Measurements from ENCODE around the gene SLC10A3. TPM values are rescaled to one million over a fixed set of nuclear protein-coding genes. Genes with fewer than 3 reads are reported as not detected.

SLC10A3 gene
- total and polyA plus RNA-seq, 3 donors from 2014 or later, result 22.4 to 26.5 (median 25.0) TPM

DNA sequence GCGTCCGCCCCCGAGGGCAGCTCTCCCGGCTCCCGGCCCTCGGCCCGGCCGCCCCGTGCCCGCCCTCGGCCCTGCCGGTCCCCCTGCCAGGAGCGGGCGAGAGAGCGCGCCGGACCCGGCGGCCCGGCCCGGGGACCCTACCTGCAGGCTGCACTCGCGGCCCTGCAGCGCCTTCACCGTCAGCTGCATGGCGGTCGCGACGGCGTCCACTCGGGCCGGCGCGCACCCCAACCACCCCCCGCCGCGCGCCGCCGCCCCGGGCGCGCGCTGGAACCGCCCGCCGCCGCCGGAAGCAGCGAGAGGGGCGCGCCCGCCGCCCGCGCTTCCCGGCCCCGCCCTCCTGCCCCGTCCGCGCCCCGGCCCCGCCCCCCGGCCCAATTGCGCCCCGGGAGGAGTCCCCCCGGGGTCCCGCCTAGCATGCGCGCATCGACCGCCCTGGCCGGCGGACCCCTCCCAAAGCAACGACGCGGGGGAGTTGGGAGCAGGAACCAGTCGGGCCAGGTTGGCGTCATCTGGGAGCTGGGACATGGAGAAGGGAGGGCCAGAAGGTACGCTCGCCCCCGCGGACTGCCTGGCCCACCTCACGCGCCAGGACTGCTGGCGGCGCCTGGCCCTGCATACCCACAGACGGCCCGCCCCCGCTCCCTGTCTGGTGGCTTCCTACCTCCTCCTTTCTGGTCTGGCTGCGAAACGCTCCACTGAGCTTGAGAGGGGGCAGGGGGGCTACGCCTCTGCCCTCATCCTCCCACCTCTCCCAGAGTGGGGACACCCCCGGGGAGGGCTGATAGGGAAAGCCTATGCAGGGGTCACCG is 3.8 kb downstream of the SLC10A3 start, which contains the start of gene UBL4A:
Gene UBL4A, minus strand, starts transcription at position 220 of the 812 bp plus-strand sequence. Its CDS starts 31 bp downstream, at position 189.
- Histone ChIP-seq H3K4me3 (peak within 1 kb of the TSS; percentile 53), H3K36me3 (ENCODE audit: low read depth, missing control alignments) (no peaks in the 10 kb centered on the region), H3K27ac (peak within 1 kb of the TSS in 1 of 2 donors; percentile 72), H3K9me3 (no peaks in the 10 kb centered on the region), H3K4me1 (peaks cover 7% of the 10 kb centered on the region), H3K27me3 (no peaks in the 10 kb centered on the region)
- TF ChIP-seq POLR2A (IDR thresholded peaks at IDR 0.05), result no peak
- TF ChIP-seq, protein P1, sequence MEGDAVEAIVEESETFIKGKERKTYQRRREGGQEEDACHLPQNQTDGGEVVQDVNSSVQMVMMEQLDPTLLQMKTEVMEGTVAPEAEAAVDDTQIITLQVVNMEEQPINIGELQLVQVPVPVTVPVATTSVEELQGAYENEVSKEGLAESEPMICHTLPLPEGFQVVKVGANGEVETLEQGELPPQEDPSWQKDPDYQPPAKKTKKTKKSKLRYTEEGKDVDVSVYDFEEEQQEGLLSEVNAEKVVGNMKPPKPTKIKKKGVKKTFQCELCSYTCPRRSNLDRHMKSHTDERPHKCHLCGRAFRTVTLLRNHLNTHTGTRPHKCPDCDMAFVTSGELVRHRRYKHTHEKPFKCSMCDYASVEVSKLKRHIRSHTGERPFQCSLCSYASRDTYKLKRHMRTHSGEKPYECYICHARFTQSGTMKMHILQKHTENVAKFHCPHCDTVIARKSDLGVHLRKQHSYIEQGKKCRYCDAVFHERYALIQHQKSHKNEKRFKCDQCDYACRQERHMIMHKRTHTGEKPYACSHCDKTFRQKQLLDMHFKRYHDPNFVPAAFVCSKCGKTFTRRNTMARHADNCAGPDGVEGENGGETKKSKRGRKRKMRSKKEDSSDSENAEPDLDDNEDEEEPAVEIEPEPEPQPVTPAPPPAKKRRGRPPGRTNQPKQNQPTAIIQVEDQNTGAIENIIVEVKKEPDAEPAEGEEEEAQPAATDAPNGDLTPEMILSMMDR (IDR thresholded peaks at IDR 0.05), result no peak
- intact Hi-C loops (cut with DNase I; ENCODE audit: low total_unique reads), result no loop called here
- peak; percentile 53 for DNase-seq
- WGBS, 2 donors, result 5% methylated on average over 5 of the region's 95 CpGs; no CpG with 5 or more reads in 1 of the 2 donors

DNA sequence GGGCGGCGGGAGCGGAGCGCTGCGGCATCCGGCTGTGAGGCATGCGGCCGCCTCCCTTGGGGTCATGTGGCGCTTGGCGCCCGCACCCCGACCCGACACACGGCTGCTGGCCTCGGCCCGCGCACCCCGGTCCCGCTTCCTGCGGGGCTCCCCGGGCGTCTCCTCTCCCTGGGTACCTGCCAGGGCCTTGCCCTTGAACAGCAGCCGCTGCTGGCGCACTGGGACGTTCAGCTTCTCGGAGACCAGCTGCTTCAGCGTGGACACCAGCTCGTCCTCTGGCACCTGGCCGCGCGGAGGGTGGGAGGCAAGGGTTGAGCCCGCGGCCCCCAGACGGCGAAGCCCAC is 4.4 kb downstream of the SLC10A3 start:
- H3K4me1 ChIP-seq, result peaks cover 7% of the 10 kb centered on the region
- DNase-seq, result peak; percentile 60
- no peaks in the 10 kb centered on the region for H3K9me3 ChIP-seq
- peak overlapping the region in 1 of 2 donors; percentile 72 for H3K27ac ChIP-seq
- intact Hi-C loops (cut with DNase I; ENCODE audit: low total_unique reads), result no loop called here
- H3K36me3 ChIP-seq (ENCODE audit: low read depth, missing control alignments), result no peaks in the 10 kb centered on the region
- TF ChIP-seq POLR2A (IDR thresholded peaks at IDR 0.05), result no peak
- TF ChIP-seq, protein P1 (IDR thresholded peaks at IDR 0.05), result no peak
- H3K4me3 ChIP-seq, result peak overlapping the region; percentile 44 to 53
- H3K27me3 ChIP-seq, result no peaks in the 10 kb centered on the region
- 1% methylated on average over 23 of the region's 35 CpGs; no CpG with 5 or more reads in 1 of the 2 donors for WGBS, 2 donors

DNA sequence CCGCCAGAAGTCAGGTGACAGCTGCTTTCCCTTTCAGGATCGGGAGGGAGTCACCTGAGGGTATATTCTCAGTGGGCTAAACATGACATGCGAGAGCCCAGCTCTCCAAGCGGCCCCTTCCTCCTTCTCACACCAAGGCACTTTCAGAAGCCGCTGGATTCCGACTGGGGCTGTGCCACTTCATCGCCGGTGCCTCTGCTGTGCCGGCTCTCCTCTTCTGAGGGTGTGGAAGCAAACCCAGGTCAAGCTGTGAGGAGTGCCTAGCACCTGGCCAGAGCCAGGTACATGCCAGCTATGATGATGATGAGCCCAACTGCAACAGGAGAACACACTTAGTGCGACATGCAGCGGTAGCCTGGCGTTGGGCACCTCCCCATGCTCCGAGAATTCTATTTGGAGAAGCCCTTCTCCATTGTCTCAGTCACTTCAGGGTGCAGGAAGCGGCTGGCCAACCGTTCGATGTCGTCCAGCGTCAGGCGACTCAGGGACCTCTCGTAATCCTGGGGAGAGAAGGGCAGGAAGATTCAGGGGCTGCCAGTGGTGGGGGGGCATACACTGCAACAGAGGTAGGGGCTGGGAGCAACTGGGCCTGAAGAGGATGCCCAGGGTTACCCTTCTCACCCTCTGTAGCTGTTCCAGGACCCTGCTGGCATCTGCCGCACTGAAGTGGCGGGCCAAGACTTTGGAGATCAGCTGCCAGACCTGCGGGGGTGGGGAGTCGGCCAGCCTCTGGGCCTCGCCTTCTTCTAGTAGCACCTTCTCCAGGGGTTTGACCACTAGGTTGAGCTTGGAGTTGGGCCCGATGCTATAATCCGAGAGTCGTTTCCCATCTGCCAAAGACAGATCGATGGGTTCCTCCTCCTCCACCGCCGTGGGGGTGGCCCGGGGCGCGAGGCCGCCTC is 5.0 kb downstream of the SLC10A3 start:
- H3K27ac ChIP-seq, result peak overlapping the region in 1 of 2 donors; percentile 72
- H3K9me3 ChIP-seq, result no peaks in the 10 kb centered on the region
- no peak for DNase-seq
- no peaks in the 10 kb centered on the region for H3K36me3 ChIP-seq (ENCODE audit: low read depth, missing control alignments)
- TF ChIP-seq, protein P1 (IDR thresholded peaks at IDR 0.05), result no peak
- no peak for TF ChIP-seq POLR2A (IDR thresholded peaks at IDR 0.05)
- intact Hi-C loops (cut with DNase I; ENCODE audit: low total_unique reads), result no loop called here
- WGBS, 2 donors, result 55% methylated on average over 26 of the region's 35 CpGs; no CpG with 5 or more reads in 1 of the 2 donors
- no peaks in the 10 kb centered on the region for H3K27me3 ChIP-seq
- peaks cover 7% of the 10 kb centered on the region for H3K4me1 ChIP-seq
- peak overlapping the region; percentile 44 to 53 for H3K4me3 ChIP-seq

DNA sequence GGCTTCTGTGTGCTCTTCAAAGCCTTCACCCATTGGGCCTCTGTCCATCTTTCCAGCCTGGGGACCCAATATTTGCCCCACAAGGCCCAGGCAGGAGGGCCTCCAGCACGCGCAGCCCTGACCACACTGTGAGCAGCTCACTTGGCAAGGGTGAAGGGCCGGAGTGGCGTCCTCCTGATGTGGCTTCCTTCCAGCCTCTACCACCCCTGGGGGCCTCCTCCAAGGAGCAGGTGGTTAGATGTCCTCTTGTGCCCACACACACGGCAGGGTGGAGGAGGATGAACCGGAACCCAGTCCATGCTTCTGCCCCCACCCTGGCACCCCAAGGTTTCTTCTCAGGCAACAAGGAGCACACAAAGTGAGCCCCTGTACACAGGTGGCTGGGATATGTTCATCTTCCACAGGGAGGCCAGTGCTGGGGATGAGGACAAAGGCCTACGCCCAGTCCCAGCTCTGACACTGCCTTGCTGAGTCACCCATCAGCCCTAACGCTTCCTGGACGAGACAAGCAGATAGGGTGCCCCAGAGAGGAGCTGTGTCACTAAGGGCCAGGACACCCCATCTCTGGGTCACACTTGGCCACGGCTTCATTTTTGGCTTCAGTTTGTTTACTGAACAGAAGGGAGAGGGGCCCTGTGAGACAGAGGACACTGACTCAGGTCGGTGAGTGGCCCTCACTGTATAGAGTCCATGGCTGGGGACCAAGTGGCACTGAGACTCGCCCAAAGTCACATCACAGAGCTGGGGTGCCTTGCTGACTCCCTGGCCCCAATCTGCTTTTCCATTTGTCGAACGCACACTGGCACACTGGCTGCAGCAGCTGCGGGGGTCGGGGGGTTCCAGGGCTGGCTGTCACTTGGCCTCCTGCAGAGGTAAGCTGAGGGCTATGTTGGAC is 5.9 kb downstream of the SLC10A3 start:
- Histone ChIP-seq H3K4me3 (no peak overlapping the region), H3K27me3 (no peaks in the 10 kb centered on the region), H3K36me3 (ENCODE audit: low read depth, missing control alignments) (no peaks in the 10 kb centered on the region), H3K27ac (no peak overlapping the region), H3K4me1 (peaks cover 5% of the 10 kb centered on the region), H3K9me3 (no peaks in the 10 kb centered on the region)
- intact Hi-C loops (cut with DNase I; ENCODE audit: low total_unique reads), result no loop called here
- 87% methylated on average over 10 of the region's 16 CpGs; no CpG with 5 or more reads in 1 of the 2 donors for WGBS, 2 donors
- no peak for TF ChIP-seq POLR2A (IDR thresholded peaks at IDR 0.05)
- TF ChIP-seq, protein P1 (IDR thresholded peaks at IDR 0.05), result no peak
- no peak for DNase-seq

All from testis (tissue), 3 donors.